Stimulated activated CD8-positive, alpha-beta memory T cell treated with anti-CD3 and anti-CD28 coated beads, Interleukin-7, amount 100 ng/mL, for 24 hours (primary cell): ENCODE measurements around the gene ANKRD22.
A peak's percentile ranks its signal among the peaks of the same experiment; 100 is the strongest.
"Not testable (repeated sequence)": the region's sequence is repeated elsewhere in the genome, so short reads cannot be mapped to it uniquely, and the experiment has no call there.

ENCODE experiments used
- DNase-seq: peaks from one replicate; pipeline ENCODE4 v3.0.0-alpha.2; 2020; ENCODE audit warnings: low read depth

ANKRD22 gene

GRCh38 chr10:88851706-88852105 lies at the start of gene ANKRD22:
Gene ANKRD22 (minus strand): TSS chr10:88851844. CDS start chr10:88851607, 237 bp downstream.
- no peak for DNase-seq

DNA sequence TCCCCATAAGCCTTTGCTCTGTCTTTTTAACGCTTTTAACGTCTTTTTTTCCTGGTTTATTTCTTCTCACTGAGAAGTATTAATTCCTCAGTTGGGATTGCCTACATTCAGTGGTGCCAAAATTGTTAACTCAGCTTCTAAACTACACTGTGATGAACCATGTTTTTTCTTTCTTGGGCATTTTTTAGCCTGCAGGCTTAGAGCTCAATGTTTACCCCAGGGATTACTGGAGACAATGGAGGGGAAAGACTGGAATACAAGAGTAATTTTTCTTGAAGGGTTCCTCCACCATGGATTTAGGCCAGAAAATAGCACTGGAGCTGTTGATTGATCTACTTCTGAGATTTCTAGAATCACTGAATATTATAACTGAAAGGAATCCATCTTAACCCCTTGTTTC lies 48.2 kb upstream of the ANKRD22 start:
- no peak for DNase-seq

DNA sequence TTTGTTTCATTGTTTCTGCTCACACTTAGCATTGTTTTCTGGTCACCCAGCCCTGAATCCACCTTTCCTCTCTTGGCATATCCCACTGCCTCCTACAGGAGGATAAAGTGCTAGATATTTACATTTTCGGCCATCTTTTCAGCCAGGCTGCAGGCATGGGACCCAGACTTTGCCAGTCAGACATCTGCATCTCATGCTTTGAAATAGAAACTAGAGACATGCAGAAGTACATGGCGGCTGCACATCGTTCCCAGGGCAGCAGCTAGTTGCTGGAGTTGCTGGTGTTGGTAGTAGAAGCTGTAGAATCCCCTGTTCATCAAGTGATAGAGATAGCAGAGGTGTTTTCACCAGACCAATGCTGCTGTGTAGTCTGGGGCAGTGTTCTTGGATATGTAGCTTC lies 47.1 kb upstream of the ANKRD22 start:
- DNase-seq, result no peak

DNA sequence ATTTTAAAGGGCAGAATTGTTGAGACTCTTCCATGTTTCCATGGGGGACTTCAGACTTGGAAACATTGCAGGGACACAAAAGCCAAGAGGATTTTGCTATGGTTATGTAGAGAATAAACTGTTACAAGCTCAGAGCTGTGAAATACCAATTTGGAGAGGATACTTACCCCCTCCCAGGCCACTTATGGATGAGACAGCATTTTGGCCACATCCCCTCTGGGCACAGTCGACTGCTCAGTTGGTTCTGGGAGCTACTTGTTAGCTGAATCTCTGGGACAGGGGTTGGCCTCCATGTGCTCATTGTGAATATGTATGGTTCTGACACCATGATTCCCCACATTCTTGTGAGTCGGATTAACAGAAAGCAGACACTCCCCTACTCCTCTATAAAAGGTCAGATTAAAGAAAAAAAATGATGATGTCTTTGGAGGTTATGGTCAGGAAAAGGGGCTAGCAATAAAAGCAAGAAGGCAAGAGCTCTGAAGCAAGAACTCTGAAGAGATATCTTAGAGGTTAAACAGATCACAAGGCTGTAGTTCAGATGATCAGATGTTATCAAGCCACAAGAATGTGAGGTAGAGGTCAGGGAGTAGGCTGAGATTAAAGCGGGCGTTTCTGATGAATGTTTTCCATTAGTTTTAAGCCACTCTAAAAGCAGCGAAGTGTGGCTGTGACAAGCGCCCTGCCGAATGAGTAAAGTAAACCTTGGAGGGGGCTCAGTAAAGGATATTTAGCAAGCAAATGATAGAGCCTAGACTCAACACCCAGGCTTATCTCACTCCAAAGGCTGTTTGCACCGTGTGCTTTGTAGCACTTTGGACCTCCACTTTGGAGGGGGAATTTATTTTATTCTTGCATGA lies 45.6 kb upstream of the ANKRD22 start:
- no peak for DNase-seq

DNA sequence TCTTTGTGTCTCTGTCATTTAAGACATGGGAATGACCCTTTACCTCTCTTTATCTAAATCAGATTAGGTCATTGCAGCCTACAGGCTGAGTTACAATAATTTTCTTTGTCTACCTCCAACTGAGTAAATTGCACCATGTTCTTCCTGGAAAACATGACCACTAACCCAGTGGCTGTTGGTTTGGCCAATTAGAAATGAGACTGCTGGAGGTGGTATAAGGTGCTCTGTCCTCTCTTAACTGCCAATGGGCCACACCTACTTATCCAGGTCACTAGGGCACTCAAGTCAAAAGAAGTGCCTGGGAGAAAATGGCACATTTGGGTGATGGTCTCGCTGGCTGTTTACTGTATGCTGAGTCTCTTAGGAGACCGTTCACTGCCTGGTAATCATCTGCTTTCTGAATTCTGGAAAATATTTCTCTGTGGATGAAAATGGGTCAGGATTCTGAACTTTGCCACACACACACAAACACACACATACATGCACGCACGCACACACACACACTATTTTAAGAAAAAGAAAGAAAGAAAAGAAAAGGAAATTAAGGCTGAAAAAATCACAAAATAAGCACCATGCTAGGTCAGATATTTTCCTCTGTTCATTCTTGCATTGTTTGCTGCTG lies 44.8 kb upstream of the ANKRD22 start:
- DNase-seq, result no peak

- no peak for DNase-seq
Measured at GRCh38 chr10:88895250-88895649, 43.6 kb upstream of the ANKRD22 start.

DNA sequence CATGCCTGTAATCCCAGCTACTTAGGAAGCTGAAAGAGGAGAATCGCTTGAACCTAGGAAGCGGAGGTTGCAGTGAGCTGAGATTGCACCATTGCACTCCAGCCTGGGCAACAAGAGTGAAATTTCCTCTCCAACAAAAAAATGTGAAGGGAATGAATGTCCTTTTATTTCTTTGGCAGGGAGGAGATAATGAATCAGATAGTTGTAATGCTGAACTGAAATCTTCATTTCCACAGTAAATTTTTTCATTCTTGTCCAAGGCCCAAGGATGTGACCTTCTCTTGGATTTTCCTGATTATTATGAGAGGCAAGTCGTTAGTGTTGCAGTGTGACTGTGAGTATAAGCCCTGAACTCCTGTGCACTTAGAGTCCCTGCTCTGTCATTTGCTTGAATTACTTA lies 42.0 kb upstream of the ANKRD22 start:
- DNase-seq, result no peak

DNA sequence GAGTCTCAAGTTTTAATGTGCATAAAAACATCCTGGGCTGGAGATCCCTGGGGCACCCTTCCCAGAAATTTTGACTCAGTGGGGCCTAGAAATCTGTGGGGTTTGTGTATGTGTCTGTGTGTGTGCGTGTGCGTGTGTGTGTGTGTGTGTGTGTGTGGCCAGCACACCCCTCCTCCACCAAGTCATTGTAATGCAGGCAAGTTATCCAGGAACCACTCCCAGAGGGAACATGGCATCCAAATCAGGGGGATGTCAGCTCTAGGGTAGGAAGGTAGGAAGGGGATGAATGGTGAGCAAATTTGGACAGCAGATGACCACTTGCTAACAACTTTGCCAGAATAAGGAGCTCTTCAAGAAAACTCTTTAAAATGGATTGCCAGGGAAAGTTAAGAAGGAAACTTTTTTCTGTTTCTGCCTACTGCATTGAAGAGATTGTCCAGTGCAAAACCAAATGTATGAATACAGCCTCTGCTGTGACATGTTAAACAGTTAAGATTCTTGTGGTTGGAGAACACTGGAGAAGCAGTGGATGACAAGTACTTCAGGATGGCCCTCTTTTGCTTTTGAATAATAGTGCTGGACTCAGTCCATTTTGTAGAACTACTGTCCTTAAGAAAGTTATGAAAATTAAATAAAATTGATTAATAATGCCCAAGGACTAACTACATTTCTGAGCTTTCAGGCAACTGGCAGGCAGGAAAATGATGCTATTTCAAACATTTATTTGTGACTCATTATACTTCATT lies 40.8 kb upstream of the ANKRD22 start:
- DNase-seq, result no peak

- no peak for DNase-seq
Measured at GRCh38 chr10:88890681-88891381, 39.2 kb upstream of the ANKRD22 start.

DNA sequence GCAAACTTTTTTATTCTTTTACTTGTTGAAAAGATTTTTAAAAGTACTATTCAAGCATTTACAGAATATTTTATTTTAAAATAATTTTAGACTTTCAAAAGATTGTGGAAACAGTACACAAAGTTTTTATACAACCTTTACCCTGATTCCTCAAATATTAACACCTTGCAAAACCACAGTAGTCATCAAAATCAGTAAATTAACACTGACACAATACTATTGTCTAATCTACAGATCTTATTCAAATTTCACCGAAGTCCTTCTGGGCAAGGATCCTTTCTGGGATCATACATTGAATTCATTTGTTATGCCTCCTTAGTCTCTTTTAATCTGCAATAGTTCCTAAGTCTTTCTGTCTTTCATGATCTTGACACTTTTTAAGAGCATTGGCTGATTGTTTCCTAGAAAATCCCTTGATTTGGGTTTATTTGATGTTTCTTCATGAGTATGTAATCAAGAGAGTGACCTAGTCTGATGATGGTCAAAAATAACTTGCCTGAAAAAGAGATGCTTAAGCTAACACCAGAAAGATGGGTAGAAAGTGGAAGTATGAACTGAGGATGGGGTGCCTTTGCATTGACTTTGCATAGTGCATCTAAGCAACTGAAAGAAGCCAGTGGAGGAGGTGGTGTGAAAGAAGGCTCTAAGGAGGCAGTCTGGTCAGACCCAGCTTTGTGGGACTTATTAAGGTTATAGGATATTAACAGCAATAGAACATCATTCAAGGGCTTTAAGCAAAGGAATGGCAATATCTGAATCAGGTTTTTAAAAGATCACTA lies 38.1 kb upstream of the ANKRD22 start:
- DNase-seq, result no peak

- no peak for DNase-seq
Measured at GRCh38 chr10:88888810-88889445, 37.3 kb upstream of the ANKRD22 start.

DNA sequence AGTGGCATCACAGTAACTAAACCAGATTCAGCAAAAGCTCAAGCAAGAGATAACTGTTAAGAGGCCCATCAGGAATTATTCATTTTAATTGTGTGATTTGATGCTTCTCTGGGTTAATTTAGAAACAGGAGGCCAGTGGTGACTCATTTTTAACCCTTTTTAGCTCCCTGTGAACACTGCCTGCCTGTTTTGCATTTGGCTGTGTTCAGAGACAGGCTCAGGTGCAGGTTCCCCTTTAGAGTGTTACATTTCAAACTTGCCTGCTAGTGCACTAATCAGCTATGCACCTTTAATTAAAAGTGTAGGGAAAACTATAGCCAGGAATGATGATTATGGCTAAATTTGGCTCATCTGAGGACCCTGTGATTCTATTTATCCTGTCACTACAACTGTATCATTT lies 34.9 kb upstream of the ANKRD22 start:
- DNase-seq, result no peak

GRCh38 chr10:88883448-88883809 lies 31.8 kb upstream of the ANKRD22 start:
- no peak for DNase-seq

GRCh38 chr10:88882646-88883447 lies 31.2 kb upstream of the ANKRD22 start:
- not testable (repeated sequence) for DNase-seq

DNA sequence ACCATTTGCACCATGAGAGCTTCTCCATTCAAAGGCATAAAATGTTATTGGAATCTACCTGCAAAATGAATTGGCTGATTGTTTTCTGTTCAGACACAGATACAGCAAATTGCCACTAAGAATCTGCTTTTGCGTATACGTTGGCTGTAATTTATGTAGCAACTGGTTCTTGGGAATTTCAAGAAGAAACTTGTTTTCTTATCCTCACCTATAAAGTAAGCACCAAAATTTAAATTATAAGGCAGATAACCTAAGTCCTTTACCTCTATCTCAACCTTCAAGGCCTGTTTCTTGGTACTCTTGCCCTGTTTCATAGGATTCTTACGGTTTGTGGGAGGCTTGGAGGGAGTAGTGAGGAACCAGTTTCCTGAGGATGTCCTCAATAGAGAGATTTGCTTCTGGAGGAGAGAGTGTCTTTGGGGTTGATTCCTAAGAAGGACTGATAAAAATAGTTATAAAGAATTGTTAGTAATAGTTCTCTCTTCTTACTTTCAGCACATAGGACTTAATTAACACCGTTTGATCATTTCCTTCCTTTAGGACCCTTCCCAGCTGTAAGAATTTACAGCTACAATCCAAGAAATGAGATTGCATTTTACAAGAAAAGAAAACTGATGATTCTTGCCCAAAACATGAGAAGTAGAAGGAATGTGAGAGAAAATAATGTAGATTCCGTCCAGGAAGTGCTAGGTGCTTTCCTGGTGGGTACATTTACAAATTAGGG lies 30.4 kb upstream of the ANKRD22 start:
- no peak for DNase-seq

- no peak for DNase-seq
Measured at GRCh38 chr10:88881320-88881719, 29.7 kb upstream of the ANKRD22 start.

- peak; percentile 41 for DNase-seq
Measured at GRCh38 chr10:88880282-88881076, 28.8 kb upstream of the ANKRD22 start.

- DNase-seq, result peak; percentile 54
Measured at GRCh38 chr10:88879534-88880281, 28.1 kb upstream of the ANKRD22 start, which contains the start of gene STAMBPL1. Gene STAMBPL1 (plus strand): TSS chr10:88880245. CDS start chr10:88901709, 21,464 bp downstream.
